GM03348 (cell line): Measurements from ENCODE around the gene MYO1E.

Source experiments
- DNase-seq: peaks from one replicate; pipeline ENCODE4 v3.0.0; 2012; ENCODE audit warnings: low spot score

The MYO1E gene

DNA sequence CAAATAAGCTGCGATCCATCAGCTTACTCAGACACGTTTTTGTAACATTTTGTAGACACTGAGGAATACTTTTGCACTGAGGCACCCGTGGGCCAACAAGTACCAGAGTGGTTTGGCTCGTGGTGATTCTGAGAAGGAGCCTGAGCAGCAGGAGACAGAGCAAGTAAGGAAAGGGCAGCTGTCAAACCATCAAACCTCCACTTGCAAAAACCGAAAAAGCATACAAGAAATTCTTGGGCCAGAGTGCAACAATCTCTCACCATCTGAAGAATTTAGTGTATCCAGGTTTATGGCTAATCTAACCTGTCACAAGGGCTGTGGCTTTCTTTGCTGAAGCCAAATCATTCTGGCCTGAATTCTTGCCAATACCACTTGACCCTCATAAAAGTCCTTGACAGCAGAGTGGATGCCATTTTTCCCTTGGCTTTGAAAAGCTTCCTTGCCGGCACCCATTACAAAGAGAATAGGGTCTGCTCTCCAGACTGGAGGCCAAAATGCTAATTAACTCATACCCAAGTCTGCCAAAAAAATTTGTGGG, 56.7 kb downstream of the MYO1E start:
- peak; percentile 56 for DNase-seq

DNA sequence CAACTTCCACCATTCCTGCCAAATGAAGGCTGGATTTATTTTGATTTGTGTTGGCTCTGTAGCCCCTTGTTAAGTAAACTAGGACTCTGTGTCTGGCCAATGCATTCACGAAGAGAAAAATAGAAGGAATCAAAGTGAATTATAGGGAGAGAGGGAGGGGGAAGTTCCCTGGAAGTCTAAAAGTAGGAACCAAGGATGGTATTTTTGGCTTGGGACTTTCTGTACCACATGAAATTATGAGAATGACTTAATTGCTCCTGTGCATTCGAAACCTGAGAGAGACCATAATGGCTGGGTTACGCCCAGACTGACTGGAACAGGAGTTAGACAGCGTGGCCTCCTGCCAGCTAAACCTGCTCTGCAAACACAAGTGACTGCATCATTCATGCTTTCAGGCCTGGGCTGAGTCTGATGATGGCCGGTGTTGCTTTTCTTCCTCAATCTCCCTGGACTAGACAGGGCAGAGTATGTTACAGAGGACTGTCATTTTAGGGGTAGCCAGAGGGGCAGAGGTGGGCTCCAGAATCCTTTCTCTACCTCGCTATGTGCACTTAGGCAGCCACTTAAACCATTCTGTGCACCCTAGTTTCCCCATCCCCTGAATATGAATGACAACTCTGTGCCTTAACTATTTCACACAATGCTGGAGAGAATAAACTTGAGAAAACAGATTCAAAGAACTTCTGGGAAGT, 58.9 kb downstream of the MYO1E start:
- no peak for DNase-seq

GRCh38 chr15:59312205-59312604, 60.5 kb downstream of the MYO1E start:
- DNase-seq = no peak

- DNase-seq = no peak
These were observed 61.5 kb downstream of the MYO1E start for GRCh38 chr15:59311195-59311594.

- no peak for DNase-seq
These were observed 63.3 kb downstream of the MYO1E start for GRCh38 chr15:59309405-59309804.

GRCh38 chr15:59307165-59307537, 65.5 kb downstream of the MYO1E start:
- DNase-seq = no peak

- DNase-seq = peak; percentile 44
These were observed 66.0 kb downstream of the MYO1E start for GRCh38 chr15:59306520-59307164.

DNA sequence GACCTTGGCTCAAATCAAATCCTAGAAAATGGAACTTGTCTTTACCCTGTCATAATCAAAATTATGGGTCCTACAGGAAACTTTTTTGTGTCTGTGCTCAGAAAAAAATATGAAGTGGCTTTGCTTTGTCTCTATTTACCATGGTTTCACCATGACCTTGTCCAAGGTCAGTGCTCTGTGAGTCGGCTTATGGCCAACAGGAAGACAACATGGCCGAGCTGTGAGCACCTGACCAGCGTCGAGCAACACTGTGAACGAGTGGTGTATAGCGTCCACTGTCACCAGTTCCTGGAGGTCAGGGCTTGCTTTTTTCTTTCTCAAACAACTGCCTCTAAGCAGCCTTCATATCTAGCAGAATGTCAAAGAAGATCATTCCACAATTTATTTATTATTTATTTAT, 67.9 kb downstream of the MYO1E start:
- DNase-seq = no peak

- no peak for DNase-seq
These were observed 68.5 kb downstream of the MYO1E start for GRCh38 chr15:59304034-59304795.

DNA sequence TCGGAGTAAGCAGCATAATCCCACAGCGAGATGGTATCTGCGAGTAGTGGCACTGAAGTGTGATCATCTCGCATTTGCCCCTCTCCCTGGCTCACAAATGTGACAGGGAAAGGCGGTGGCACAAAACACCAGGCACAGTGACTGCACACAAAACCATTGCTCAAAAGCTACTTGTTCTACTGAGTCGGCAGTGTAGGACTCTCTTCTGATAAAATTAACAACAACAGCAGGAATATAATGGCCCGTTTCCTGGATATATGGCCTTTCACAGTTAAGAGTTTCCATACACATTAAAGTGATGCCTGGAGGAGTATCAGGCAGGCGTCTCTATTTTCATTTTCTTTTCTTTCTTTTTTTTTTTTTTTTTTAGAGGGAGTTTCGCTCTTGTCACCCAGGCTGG, 69.0 kb downstream of the MYO1E start:
- no peak for DNase-seq

DNA sequence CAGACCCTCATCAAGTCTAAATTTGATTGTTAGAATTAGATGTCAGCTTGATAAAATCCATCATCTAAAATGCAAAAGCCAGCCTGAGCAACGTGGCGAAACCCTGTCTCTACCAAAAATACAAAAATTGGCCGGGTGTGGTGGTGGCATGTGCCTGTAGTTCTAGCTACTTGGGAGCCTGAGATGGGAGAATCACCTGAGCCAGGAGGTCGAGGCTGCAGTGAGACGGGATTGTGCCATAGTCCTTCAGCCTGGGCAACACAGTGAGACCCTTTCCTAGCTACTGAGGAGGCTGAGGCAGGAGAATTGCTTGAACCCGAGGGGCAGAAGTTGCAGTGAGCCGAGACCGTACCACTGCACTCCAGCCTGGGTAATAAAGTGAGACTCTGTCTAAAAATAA, 69.5 kb downstream of the MYO1E start:
- no peak for DNase-seq

GRCh38 chr15:59301527-59301926, 71.1 kb downstream of the MYO1E start:
- no peak for DNase-seq

DNA sequence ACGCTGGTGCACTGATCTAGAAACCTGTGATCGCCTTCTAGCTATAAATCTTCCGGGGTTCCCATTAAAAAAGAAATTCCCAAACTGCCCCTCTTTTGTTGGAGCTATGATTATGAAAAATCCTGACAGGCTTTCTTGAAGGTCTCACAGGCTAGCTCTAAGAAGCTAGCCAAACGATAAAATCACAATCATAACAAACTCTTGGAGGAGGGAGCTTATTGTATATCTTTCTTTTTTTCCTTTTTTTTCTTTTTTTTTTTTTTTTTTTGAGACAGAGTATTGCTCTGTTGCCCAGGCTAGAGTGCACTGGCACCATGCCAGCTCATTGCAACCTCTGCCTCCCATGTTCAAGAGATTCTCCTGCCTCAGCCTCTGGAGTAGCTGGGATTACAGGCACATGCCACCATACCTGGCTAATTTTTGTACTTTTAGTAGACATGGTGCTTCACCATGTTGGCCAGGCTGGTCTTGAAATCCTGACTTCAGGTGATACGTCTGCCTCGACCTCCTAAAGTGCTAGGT, 72.0 kb downstream of the MYO1E start:
- DNase-seq = no peak

DNA sequence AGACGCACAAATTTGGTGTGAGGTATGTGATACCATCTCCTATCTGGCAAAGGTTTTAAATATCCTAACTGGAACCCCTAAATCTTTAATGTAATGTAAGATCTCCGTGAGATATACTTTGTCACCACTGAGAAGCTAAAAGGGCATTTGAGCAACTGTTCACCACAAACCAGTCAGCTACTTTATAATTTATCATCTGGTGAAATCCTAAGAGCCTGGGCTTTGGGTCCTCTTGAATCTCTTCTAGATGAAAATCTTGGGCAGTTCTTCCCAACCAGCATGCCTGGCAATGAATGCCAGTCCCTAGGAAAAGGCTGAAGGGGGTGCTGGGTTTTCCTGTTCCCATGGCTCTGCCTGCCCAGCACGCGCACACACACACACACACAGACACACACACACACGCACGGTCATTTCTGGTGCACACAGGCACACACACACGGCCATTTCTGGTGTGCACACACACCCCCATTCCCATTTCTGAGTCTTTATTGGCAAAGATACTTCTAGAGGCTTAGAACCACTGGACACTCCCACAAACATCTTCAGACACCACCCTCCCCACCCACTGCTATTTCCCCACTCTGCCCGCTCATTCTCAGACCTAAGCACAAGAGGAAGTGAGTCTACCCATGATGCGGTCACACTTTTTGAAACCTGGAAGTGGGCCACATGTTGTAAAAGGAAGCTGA, 72.6 kb downstream of the MYO1E start:
- DNase-seq = peak; percentile 91

DNA sequence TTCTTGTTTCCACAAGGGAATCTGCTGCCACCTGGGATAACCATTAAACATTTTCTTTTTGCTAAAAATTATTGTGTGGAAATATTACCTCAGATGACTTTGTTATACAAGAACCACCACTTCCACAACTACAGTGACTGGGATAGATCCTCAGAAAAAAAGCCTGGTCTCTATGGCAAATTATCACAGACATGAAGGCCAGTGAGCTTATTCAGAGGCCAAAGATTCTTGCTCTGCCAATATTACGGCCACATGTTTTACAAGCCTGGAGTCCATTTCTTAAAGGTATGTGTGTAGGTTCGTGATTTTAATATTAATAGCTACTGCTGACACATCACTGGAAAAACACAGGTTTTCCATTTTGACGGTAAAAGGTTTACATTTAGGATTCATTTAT, 73.8 kb downstream of the MYO1E start:
- DNase-seq = no peak

- no peak for DNase-seq
These were observed 74.3 kb downstream of the MYO1E start for GRCh38 chr15:59298225-59298853.

GRCh38 chr15:59296181-59296617, 76.5 kb downstream of the MYO1E start:
- peak; percentile 70 for DNase-seq

GRCh38 chr15:59295261-59296001, 77.2 kb downstream of the MYO1E start:
- peak; percentile 26 for DNase-seq

DNA sequence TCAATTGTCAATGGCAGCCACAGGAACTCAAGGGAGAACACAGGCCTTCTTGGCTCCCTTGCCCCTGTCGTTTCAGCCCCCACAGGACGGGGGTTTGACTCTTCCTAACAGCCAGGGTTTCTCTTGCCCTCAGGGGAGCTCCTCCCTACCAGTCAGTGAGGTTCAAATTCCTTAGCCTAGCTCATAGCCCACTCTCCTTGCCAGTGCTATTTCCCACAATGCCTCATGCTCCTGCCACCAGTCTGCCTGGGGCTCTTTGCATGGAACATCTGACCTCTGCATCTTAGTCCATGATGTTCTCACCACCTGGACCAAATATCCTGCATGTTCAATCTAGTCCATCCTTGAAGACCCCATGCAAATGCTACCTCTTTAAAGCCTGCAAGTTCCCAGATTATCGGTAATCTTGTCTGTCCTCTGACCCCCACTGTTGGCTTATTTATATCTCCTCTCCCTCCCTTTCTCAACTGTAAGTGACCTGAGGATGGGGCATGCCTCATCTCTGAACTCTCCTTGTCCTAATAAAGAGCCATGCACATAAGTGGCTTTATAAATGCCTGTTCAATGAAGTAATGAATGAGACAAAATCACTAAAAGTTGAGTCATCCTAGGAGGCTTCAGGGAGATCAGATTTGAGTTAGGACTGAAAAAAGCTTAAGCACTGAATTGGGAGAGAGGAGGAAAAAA, 78.0 kb downstream of the MYO1E start:
- DNase-seq = peak; percentile 74

GRCh38 chr15:59292442-59293151, 80.1 kb downstream of the MYO1E start:
- DNase-seq = no peak
